ENCODE results near the gene VWA5B1.

VWA5B1 gene

DNA sequence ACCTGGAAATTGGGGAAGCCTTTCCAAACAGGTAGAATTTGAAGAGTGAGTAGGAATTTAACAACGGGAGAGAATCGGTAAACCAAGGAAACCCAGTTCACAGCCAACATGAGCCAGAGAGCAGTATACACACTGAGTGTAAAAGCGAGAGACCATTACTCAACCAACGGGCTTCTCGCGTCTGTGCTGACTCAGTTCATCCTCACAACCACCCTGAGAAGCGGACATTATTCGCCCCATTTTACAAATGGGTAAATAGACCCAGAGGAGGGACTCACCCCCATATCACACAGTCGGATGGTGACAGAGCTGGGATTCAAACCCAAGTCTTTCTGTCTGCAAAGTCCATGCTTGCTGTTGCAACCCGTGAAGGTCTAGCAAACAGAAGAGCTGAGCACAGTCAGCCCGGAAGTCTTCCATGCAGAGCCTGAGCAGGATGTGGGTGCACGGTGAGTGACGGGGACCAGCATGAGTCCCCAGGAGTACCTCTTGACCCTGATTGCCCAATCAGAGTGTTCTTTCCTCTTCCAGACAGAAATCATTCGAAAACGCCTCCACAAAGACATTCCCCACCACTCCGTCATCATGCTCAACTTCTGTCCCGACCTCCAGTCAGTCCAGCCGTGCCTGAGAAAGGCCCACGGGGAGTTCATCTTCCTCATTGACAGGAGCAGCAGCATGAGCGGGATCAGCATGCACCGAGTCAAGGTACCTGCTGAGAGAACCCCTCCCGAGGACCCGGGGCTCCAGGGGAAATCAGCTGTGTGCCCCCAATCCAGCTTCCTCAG lies 32.3 kb downstream of the VWA5B1 start:
- no peak for DNase-seq

DNA sequence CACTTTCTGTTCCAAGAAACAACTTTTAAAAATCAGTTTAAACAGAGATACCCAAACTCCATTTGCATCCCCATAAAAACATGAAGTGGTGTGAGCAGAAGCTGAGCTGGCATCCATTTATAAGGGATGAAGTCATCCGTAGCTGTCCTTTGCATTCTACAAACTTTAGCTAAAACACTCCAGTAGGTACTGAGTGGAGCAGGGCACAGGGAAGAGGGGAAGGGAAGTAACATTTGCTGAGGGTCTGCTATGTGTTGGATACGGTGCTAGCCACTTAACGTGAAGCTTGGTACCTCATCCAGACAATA lies 32.9 kb downstream of the VWA5B1 start:
- DNase-seq = no peak

DNA sequence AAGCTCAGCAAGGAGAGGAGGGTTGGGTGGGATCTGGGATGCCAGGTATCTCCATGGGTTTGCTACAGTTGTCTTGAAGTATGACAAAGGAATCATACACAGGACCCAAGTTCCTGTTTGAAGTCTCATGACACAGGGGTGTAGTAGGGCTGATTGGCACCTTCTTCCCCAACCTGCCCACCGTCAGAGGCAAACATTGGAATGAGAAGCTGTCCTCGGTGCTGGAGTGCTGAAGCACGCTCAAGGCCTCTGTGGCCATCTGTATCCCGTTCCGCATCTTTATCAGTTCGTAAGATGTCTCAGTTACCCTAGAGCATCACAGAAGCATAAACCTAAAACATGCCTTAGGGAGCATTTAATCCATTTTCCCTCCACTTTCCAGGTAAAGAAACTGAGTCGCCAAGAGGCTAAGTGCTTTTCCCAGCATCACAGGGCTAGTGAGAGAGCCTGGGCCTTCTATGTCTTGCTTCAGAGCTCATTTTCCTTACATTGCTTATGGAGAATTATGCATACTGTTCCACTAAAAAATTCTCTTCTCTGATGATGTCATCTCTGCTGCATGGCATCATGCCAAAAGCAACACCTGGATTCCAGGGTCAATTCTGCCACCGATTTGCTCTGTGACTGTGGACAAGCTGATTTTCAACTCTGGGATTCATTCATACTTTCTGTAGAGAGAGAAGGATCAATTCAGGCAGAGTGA lies 34.2 kb downstream of the VWA5B1 start:
- DNase-seq = no peak

- DNase-seq = no peak
Observed at GRCh38 chr1:20325407-20325843, 34.8 kb downstream of the VWA5B1 start.

DNA sequence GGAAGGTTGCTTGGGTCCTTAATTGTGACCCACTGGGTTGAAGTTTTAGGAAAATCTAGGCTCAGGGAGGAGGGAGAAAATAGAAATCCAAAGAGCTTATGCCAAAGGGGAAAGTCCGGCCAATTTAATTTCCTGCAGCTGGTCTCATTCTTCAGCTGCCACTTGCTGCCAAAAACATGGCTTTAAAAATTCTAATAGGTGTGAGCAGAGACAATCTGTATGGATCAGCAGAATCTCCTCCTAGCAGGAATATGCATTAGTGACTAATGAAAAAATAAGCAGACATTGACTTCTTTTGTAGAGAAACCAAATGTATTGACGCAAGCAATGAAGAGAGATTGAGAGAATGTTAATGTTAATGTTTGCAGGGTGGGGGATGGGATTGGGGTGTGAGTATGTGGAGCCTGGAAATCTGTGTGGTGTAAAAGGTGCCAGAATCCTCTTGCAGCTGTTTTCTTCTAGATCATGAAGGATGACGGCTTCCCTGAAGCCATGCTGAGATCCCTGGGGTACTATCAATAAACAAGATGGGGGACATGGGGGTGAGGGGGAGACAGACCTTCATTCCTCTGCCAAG lies 35.3 kb downstream of the VWA5B1 start:
- no peak for DNase-seq

GRCh38 chr1:20327467-20327866 lies 36.8 kb downstream of the VWA5B1 start:
- no peak for DNase-seq

- DNase-seq = no peak
Observed at GRCh38 chr1:20328201-20328600, 37.5 kb downstream of the VWA5B1 start.

DNA sequence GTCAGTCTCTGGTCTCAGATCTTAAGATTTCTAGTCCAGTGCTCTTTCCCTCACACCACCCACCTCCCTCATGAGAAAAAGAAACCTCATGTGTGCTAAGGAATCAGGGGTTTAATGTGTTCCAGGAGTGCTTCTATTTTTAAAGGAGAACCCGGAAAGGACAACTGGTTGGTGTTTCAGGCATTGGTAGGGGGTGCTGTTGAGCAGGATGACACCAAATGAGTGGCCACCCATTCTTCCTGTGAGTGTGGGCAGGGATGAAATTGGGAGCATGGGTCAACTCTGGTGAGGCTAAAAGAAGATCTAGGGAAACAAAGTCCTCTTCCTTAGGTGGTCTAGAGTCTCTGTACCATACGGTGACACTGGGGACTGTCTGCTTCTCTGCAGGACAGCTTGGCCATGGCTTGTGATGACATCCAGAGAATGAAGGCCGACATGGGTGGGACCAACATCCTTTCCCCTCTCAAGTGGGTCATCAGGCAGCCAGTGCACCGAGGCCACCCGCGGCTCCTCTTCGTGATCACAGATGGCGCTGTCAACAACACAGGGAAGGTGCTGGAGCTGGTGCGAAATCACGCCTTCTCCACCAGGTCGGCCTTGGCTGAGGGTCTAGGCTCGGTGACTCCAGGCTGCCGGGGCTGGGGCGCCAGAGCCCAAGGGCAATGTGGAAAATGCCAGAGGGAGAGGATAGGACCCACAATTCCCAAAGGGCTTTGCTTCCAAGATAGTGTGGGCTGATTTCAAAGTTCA lies 39.3 kb downstream of the VWA5B1 start:
- DNase-seq = no peak

DNA sequence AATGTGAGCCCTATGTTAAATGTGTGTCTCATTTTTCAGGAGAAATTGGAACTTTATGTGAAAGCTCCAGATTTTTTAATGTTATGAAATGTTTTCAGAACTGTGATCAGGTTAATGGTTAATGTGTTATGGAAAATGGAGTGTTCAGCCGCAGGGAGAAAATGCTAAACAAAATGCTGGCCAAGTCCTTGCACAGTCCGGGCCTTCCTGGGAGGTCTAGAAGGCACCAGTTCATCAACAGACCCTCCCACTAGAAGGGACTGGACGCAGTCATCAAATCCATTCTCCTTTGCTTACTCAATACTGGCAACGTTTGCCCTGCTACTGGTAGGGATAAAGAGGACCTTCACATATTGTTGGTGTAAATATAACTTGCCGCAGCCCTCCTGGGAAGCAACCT lies 43.4 kb downstream of the VWA5B1 start:
- no peak for DNase-seq

DNA sequence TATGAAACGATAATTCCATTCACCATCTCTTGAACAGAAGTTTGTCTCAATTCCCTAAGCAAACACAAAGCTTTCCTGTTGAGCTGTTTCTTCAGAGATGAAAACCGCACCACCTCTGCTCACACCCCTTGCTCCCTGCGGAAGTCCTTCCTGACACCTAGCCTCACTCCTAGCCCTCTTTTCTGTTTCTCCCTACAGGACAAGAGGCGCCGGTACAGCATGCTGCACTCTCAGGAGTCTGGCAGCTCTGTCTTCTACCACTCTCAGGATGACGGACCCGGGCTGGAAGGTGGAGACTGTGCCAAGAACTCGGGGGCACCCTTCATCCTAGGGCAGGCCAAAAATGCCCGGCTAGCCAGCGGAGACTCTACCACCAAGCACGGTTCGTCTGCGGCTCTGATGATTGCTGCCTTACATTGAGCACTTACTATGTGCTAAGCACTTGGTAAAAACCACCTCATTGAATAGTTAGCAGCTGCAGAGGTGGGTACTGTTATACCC lies 45.5 kb downstream of the VWA5B1 start:
- DNase-seq = no peak

DNA sequence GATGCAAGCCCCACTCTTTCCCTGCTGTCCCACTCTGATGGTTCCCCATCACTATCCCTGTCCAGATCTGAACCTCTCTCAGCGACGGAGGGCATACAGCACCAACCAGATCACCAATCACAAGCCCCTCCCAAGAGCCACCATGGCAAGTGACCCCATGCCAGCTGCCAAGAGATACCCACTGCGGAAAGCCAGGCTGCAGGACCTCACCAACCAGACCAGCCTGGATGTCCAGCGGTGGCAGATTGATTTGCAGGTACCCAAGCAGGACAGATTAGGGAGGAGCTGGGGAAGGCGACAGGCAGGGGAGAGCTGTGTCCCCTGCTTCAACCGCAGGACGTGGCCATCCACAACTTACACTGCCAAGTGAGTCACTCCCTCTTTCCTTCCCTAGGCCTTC lies 46.9 kb downstream of the VWA5B1 start:
- no peak for DNase-seq

DNA sequence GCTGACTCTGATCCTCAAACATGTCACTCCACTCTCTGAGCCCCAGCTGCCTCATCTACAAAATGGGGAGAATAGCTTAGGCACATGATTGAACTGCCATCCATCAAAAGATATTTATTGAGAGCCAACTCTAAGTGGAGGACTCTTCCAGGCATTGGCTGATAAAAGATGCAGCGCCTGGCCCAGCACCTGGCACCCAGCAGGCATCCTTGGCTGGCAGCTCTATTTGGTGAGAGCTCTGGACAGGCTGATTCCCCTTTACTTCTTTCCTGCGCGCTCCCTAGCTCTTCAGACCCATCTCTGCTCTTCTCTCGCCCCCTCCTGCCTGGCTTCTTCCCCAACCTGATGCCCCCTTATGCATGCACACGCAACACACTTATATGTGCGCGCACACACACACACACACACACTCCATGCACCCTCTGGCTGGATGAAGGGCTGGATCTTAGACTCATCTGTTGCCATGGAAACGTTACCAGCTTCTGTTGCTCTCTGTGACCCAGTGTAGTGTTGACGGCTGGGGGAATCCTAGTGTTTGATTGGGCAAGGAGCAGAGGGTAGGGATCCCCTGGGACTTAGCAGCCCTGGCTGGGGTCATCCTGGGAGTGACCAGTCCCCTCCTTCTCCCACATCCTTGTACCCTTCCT lies 49.3 kb downstream of the VWA5B1 start:
- DNase-seq = no peak

- no peak for DNase-seq
Observed at GRCh38 chr1:20342294-20343148, 51.8 kb downstream of the VWA5B1 start.

- DNase-seq = no peak
Observed at GRCh38 chr1:20343149-20343937, 52.7 kb downstream of the VWA5B1 start.

GRCh38 chr1:20343938-20344302 lies 53.2 kb downstream of the VWA5B1 start:
- DNase-seq = no peak

GRCh38 chr1:20344738-20345137 lies 54.1 kb downstream of the VWA5B1 start:
- no peak for DNase-seq

- no peak for DNase-seq
Observed at GRCh38 chr1:20345419-20345818, 54.7 kb downstream of the VWA5B1 start.

DNA sequence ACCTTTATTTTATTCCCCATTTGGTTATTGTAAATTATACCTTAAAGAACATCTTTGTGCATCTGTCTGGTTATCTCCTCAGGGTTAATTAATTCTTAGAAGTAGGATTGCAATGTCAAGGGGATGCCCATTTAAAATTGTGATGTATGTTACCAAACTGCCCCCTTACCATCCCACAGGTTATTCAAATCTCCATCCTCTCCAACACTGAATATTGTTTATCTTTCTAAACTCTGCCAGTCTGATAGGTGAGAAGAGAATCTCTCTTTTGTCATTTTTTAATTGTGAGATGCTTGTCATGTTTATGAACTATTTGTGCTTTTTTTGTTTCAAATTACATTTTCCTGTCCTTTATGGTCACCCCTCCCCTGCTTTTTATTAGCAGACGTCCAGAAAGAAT lies 55.8 kb downstream of the VWA5B1 start:
- DNase-seq = no peak

- no peak for DNase-seq
Observed at GRCh38 chr1:20347699-20348098, 57.0 kb downstream of the VWA5B1 start.

DNA sequence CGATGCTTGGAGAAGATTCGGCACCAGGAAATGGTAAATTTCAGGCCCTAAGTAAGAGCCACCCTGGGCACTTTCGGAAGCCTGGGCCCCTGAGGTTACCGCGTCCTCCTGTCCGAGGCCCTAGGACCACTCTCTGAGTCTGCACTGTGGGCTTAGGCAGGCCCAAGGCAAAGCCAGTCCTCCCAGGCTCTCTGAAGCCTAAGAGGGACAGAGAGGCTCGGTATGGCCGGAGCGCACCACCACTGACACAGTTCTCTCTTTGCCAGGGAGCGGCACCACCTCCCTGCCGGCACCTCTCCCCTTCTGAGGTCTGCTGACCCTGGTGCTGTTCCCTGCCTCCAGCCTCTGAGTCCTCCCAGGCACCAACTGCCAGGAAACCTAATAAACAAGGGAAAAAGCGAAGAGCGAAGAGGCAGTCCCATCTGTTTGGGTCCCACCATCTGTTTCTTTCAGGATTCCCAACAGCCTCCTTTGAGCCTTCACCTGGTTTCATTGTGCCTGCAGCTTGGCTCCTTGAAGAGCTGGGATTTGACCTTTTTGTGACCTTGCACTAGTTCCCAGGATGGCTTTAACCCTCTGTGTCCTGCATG lies 57.7 kb downstream of the VWA5B1 start:
- no peak for DNase-seq

DNA sequence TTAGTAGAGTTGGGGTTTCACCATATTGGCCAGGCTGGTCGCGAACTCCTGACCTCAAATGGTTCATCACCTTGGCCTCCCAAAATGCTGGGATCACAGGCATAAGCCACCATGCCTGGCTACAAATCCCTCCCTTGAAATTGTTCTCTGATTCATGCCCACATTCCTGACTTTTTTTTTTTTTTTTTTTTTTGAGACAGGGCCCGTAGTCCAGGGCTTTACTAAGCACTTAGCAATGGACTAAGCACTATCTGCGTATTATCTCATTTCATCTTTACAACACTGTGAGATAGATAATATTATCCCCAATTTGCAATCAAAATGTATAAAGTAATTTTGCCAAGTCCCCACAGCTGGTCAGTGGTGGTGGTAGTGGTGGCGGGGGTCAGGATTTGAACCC lies 58.9 kb downstream of the VWA5B1 start:
- DNase-seq = no peak
